HEK293 (cell line): ENCODE measurements around the gene LRRC2.

ENCODE experiments used
- CTCF ChIA-PET: fragments of 350-600 bp; formaldehyde crosslinking; extraction: SDS; loops from one replicate; lab custom pipeline; 2021; ENCODE audit warnings: antibody characterized with exemption; lab: Yijun Ruan, JAX
- POLR2A ChIA-PET: fragments of 300-600 bp; formaldehyde crosslinking; extraction: SDS; loops from one replicate; lab custom pipeline; 2020; ENCODE audit warnings: antibody characterized with exemption, inconsistent platforms; lab: Yijun Ruan, JAX
- H3K27ac ChIP-seq: fragments of 200-500 bp; sonication (Bioruptor generic); 2 replicates; pipeline ENCODE4 v1.5.1; 2014; ENCODE audit warnings: low read depth, low read length, control low read depth, inconsistent platforms; ENCODE audit errors: extremely low read depth
- H3K36me3 ChIP-seq, 2 experiments: fragments of 200-500 bp in 1 of 2; sonication (Bioruptor generic) in 1 of 2; 1 replicate in 1 of 2; 2 replicates in 1 of 2; pipeline ENCODE4 v1.5.1; 2014 to 2017; ENCODE audit warnings: inconsistent platforms in 2 of 2, low read length in 2 of 2; ENCODE audit not compliant: control insufficient read depth in 2 of 2, insufficient read depth in 1 of 2
- H3K4me1 ChIP-seq: fragments of 200-500 bp; sonication (Bioruptor generic); 2 replicates; pipeline ENCODE4 v1.5.1; 2014; ENCODE audit warnings: mild to moderate bottlenecking, low read length, inconsistent platforms; ENCODE audit not compliant: control insufficient read depth, insufficient read depth
- H3K4me3 ChIP-seq: 2 replicates; pipeline ENCODE4 v1.5.1; 2011; ENCODE audit warnings: low read depth, mild to moderate bottlenecking, control low read depth, low read length, moderate library complexity
- H3K9me3 ChIP-seq: fragments of 200-500 bp; sonication (Bioruptor generic); 2 replicates; pipeline ENCODE4 v1.5.1; 2014; ENCODE audit warnings: low read depth, low read length, inconsistent platforms; ENCODE audit not compliant: control insufficient read depth, insufficient read depth
- GLIS1 ChIP-seq: fragments of 450-650 bp; formaldehyde crosslinking; IDR thresholded peaks from 2 replicates; pipeline ENCODE4 v1.5.1; 2016; ENCODE audit warnings: missing biosample characterization, missing genetic modification characterization
- KLF1 ChIP-seq: fragments of 450-650 bp; formaldehyde crosslinking; IDR thresholded peaks from 2 replicates; pipeline ENCODE4 v1.5.1; 2016; ENCODE audit warnings: missing biosample characterization, missing genetic modification characterization
- KLF9 ChIP-seq: fragments of 450-650 bp; formaldehyde crosslinking; IDR thresholded peaks from 2 replicates; pipeline ENCODE4 v1.5.1; 2016; ENCODE audit warnings: missing biosample characterization, missing genetic modification characterization, low read depth
- PRDM10 ChIP-seq: fragments of 450-650 bp; formaldehyde crosslinking; IDR thresholded peaks from 2 replicates; pipeline ENCODE4 v1.5.1; 2016; ENCODE audit warnings: missing biosample characterization, missing genetic modification characterization
- REPIN1 ChIP-seq: fragments of 450-650 bp; formaldehyde crosslinking; IDR thresholded peaks from 2 replicates; pipeline ENCODE4 v1.5.1; 2017; ENCODE audit warnings: missing biosample characterization, missing genetic modification characterization, low read depth
- SCRT2 ChIP-seq: fragments of 450-650 bp; formaldehyde crosslinking; IDR thresholded peaks from 2 replicates; pipeline ENCODE4 v1.5.1; 2016; ENCODE audit warnings: missing biosample characterization, missing genetic modification characterization
- SP7 ChIP-seq: fragments of 450-650 bp; formaldehyde crosslinking; IDR thresholded peaks from 2 replicates; pipeline ENCODE4 v1.5.1; 2016; ENCODE audit warnings: missing biosample characterization, missing genetic modification characterization
- WT1 ChIP-seq: fragments of 450-650 bp; formaldehyde crosslinking; IDR thresholded peaks from 2 replicates; pipeline ENCODE4 v1.5.1; 2016; ENCODE audit warnings: missing biosample characterization, missing genetic modification characterization
- ZBTB17 ChIP-seq: fragments of 450-650 bp; formaldehyde crosslinking; IDR thresholded peaks from 2 replicates; pipeline ENCODE4 v1.5.1; 2016; ENCODE audit warnings: missing biosample characterization, missing genetic modification characterization
- ZBTB20 ChIP-seq: fragments of 450-650 bp; formaldehyde crosslinking; IDR thresholded peaks from 2 replicates; pipeline ENCODE4 v1.5.1; 2016; ENCODE audit warnings: missing biosample characterization, missing genetic modification characterization
- ZFP3 ChIP-seq: fragments of 450-650 bp; formaldehyde crosslinking; IDR thresholded peaks from 2 replicates; pipeline ENCODE4 v1.5.1; 2016; ENCODE audit warnings: low read depth, missing biosample characterization, missing genetic modification characterization
- ZIC2 ChIP-seq: fragments of 450-650 bp; formaldehyde crosslinking; IDR thresholded peaks from 2 replicates; pipeline ENCODE4 v1.5.1; 2016; ENCODE audit warnings: missing biosample characterization, missing genetic modification characterization
- ZNF114 ChIP-seq: fragments of 450-650 bp; formaldehyde crosslinking; IDR thresholded peaks from 2 replicates; pipeline ENCODE4 v1.5.0; 2017; ENCODE audit warnings: missing biosample characterization, missing genetic modification characterization
- ZNF133 ChIP-seq: fragments of 450-650 bp; formaldehyde crosslinking; IDR thresholded peaks from 2 replicates; pipeline ENCODE4 v1.5.1; 2016; ENCODE audit warnings: missing biosample characterization, missing genetic modification characterization
- ZNF211 ChIP-seq: fragments of 450-650 bp; formaldehyde crosslinking; IDR thresholded peaks from 2 replicates; pipeline ENCODE4 v1.5.1; 2016; ENCODE audit warnings: low read depth, missing biosample characterization, missing genetic modification characterization
- ZNF266 ChIP-seq: fragments of 450-650 bp; formaldehyde crosslinking; IDR thresholded peaks from 2 replicates; pipeline ENCODE4 v1.5.1; 2016; ENCODE audit warnings: missing biosample characterization, missing genetic modification characterization, low read depth
- ZNF335 ChIP-seq: fragments of 450-650 bp; formaldehyde crosslinking; conservative IDR thresholded peaks from 2 replicates; pipeline ENCODE4 v1.5.1; 2016; ENCODE audit warnings: missing biosample characterization, missing genetic modification characterization
- ZNF394 ChIP-seq: fragments of 450-650 bp; formaldehyde crosslinking; IDR thresholded peaks from 2 replicates; pipeline ENCODE4 v1.5.1; 2016; ENCODE audit warnings: missing biosample characterization, missing genetic modification characterization, mild to moderate bottlenecking, moderate library complexity, borderline replicate concordance
- ZNF398 ChIP-seq: fragments of 450-650 bp; formaldehyde crosslinking; IDR thresholded peaks from 2 replicates; pipeline ENCODE4 v1.5.1; 2017; ENCODE audit warnings: missing biosample characterization, missing genetic modification characterization
- ZNF404 ChIP-seq: fragments of 450-650 bp; formaldehyde crosslinking; IDR thresholded peaks from 2 replicates; pipeline ENCODE4 v1.5.1; 2017; ENCODE audit warnings: missing biosample characterization, missing genetic modification characterization
- ZNF433 ChIP-seq: fragments of 450-650 bp; formaldehyde crosslinking; IDR thresholded peaks from 2 replicates; pipeline ENCODE4 v1.5.1; 2016; ENCODE audit warnings: missing biosample characterization, missing genetic modification characterization, low read depth
- ZNF449 ChIP-seq: fragments of 450-650 bp; formaldehyde crosslinking; IDR thresholded peaks from 2 replicates; pipeline ENCODE4 v1.5.1; 2017; ENCODE audit warnings: missing biosample characterization, mild to moderate bottlenecking, missing genetic modification characterization, moderate library complexity
- ZNF529 ChIP-seq: fragments of 450-650 bp; formaldehyde crosslinking; IDR thresholded peaks from 2 replicates; pipeline ENCODE4 v1.5.1; 2017; ENCODE audit warnings: missing genetic modification characterization, missing biosample characterization; ENCODE audit not compliant: insufficient replicate concordance
- ZNF530 ChIP-seq: fragments of 450-650 bp; formaldehyde crosslinking; IDR thresholded peaks from 2 replicates; pipeline ENCODE4 v1.5.1; 2016; ENCODE audit warnings: low read depth, missing biosample characterization, missing genetic modification characterization
- ZNF560 ChIP-seq: fragments of 450-650 bp; formaldehyde crosslinking; IDR thresholded peaks from 2 replicates; pipeline ENCODE4 v1.5.1; 2017; ENCODE audit warnings: missing biosample characterization, missing genetic modification characterization, borderline replicate concordance
- ZNF621 ChIP-seq: fragments of 450-650 bp; formaldehyde crosslinking; IDR thresholded peaks from 2 replicates; pipeline ENCODE4 v1.5.1; 2017; ENCODE audit warnings: missing biosample characterization, missing genetic modification characterization
- ZNF629 ChIP-seq: fragments of 450-650 bp; formaldehyde crosslinking; IDR thresholded peaks from 2 replicates; pipeline ENCODE4 v1.5.1; 2017; ENCODE audit warnings: missing biosample characterization, missing genetic modification characterization
- ZNF670 ChIP-seq: fragments of 450-650 bp; formaldehyde crosslinking; IDR thresholded peaks from 2 replicates; pipeline ENCODE4 v1.5.1; 2016; ENCODE audit warnings: missing biosample characterization, missing genetic modification characterization, low read depth
- ZNF677 ChIP-seq: fragments of 450-650 bp; IDR thresholded peaks from 2 replicates; pipeline ENCODE4 v1.5.0; 2018; ENCODE audit warnings: missing biosample characterization, mild to moderate bottlenecking, missing genetic modification characterization, moderate library complexity
- ZSCAN5A ChIP-seq: fragments of 450-650 bp; formaldehyde crosslinking; IDR thresholded peaks from 2 replicates; pipeline ENCODE4 v1.5.1; 2016; ENCODE audit warnings: missing biosample characterization, missing genetic modification characterization

Gene LRRC2

GRCh38 chr3:46566040-46566641 is at the start of gene LRRC2:
TSS of gene LRRC2 (minus strand) at chr3:46566302. CDS start at chr3:46551591, 14,711 bp downstream.
- CTCF ChIA-PET = interaction anchor here (1.0 kb wide), 1 partner anchor 77 kb away, joined by 7 read pairs; no protein-coding TSS in a partner anchor
- POLR2A ChIA-PET = no interaction called here
- Histone ChIP-seq H3K4me1 (no peaks in the 10 kb centered on the region; the same call in 1 of the 2 replicates), H3K27ac (no peak within 1 kb of the TSS; the same call in 1 of the 2 replicates), H3K9me3 (no peaks in the 10 kb centered on the region), H3K4me3 (peak within 1 kb of the TSS; percentile 22), H3K36me3 (no peaks in the 10 kb centered on the region)
- TF ChIP-seq ZNF677 (tag by site-specific recombination) (no peak), KLF1 (no peak), REPIN1 (no peak), ZNF449 (tag by site-specific recombination) (peak; percentile 68; the same call in 1 of the 2 replicates), KLF9 (tag by site-specific recombination) (no peak), ZNF629 (tag by site-specific recombination) (no peak), ZNF670 (tag by site-specific recombination) (no peak), ZNF266 (tag by site-specific recombination) (no peak), ZNF335 (tag by site-specific recombination) (peak; percentile 78), ZNF398 (0 out of 2 replicates have a peak, but pooled peaks have one; percentile 9), ZNF560 (tag by site-specific recombination) (no peak), ZNF529 (no peak), ZNF404 (no peak), ZNF394 (tag by site-specific recombination) (no peak), ZNF530 (no peak), ZFP3 (tag by site-specific recombination) (no peak), GLIS1 (tag by site-specific recombination) (peak; percentile 18; the same call in 1 of the 2 replicates), ZNF114 (tag by site-specific recombination) (no peak), SCRT2 (no peak), ZNF211 (tag by site-specific recombination) (no peak), ZSCAN5A (tag by site-specific recombination) (no peak), ZNF621 (tag by site-specific recombination) (no peak), ZIC2 (tag by site-specific recombination) (peak; percentile 68), ZNF133 (tag by site-specific recombination) (no peak), ZNF433 (tag by site-specific recombination) (no peak), WT1 (tag by site-specific recombination) (no peak), PRDM10 (tag by site-specific recombination) (no peak), ZBTB17 (tag by site-specific recombination) (peak; percentile 16; the same call in 1 of the 2 replicates), SP7 (no peak), ZBTB20 (tag by site-specific recombination) (peak; percentile 51; the same call in 1 of the 2 replicates)
